ENCODE results near the gene CDH26.

The CDH26 gene

DNA sequence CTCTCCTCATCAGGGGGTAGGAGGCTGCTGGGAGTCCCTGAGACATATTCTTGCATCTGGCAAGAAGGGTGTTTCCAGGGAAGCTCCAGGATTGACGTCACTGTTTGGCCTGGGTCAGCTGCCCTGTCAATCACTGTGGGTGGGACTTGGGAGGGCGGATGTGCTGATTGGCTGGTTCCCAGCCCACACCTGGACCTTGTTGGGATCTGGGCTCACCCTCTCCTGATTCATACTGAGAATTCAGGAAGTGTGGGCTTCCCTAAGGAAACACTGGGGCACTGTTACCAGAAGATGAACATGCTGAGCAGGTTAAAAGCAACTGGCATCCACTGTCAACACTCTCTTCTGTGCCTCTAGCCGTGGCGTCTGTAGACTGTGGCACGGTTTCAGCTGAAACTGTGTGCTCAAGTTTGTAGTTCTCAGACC, 36.5 kb downstream of the CDH26 start:
- TF ChIP-seq, protein P1, sequence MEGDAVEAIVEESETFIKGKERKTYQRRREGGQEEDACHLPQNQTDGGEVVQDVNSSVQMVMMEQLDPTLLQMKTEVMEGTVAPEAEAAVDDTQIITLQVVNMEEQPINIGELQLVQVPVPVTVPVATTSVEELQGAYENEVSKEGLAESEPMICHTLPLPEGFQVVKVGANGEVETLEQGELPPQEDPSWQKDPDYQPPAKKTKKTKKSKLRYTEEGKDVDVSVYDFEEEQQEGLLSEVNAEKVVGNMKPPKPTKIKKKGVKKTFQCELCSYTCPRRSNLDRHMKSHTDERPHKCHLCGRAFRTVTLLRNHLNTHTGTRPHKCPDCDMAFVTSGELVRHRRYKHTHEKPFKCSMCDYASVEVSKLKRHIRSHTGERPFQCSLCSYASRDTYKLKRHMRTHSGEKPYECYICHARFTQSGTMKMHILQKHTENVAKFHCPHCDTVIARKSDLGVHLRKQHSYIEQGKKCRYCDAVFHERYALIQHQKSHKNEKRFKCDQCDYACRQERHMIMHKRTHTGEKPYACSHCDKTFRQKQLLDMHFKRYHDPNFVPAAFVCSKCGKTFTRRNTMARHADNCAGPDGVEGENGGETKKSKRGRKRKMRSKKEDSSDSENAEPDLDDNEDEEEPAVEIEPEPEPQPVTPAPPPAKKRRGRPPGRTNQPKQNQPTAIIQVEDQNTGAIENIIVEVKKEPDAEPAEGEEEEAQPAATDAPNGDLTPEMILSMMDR (conservative IDR thresholded peaks at IDR 0.05; ENCODE audit: low read length), result no peak
- no peak for DNase-seq (ENCODE audit: low read depth)

DNA sequence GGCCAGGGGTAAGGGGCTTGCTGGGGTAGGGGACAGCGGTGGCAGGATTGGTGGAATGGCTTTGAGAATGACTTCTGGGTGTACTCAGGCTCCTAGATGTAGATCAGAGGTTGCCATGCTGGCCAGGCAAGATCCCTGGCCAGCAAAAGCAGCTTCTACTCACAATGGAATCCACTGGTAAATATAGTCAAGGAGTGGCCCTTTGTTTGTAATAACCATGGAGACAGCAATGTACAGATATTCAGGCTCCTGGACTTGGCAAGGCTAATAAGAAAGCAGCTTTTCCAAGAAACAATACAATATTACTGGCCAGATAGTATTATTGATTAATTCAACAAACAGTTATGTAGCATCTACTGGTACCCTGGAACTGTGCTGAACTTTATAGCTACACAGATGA, 37.9 kb downstream of the CDH26 start:
- DNase-seq (ENCODE audit: low read depth), result no peak
- TF ChIP-seq, protein P1 (conservative IDR thresholded peaks at IDR 0.05; ENCODE audit: low read length), result no peak
- H3K4me3 ChIP-seq (ENCODE audit: low read length), result no peak overlapping the region

More for the DNA sequence above, 36.5 kb downstream of the CDH26 start:
- no peak overlapping the region for H3K4me3 ChIP-seq (ENCODE audit: low read length)

DNA sequence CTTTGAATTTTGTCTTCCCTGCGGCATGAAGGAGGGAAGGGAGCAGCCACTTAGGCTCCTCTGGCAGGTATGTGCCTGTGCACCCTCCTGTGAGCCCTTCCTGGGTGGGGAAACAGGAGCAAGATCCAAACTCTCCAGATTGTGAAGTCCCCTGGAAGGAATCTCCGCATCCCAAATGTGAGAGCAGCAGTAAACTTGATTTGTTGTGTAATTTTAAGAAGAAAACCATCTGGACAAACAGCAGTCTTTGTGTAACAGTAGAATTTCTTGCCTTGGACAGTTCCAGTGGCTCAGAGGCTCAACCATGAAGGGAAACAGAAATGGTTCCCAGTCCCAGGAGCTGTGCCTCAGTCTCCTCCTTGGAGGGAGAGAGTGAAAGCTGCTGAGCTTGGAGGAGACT, 39.7 kb downstream of the CDH26 start:
- TF ChIP-seq, protein P1 (conservative IDR thresholded peaks at IDR 0.05; ENCODE audit: low read length), result no peak
- DNase-seq (ENCODE audit: low read depth), result no peak
- H3K4me3 ChIP-seq (ENCODE audit: low read length), result no peak overlapping the region

DNA sequence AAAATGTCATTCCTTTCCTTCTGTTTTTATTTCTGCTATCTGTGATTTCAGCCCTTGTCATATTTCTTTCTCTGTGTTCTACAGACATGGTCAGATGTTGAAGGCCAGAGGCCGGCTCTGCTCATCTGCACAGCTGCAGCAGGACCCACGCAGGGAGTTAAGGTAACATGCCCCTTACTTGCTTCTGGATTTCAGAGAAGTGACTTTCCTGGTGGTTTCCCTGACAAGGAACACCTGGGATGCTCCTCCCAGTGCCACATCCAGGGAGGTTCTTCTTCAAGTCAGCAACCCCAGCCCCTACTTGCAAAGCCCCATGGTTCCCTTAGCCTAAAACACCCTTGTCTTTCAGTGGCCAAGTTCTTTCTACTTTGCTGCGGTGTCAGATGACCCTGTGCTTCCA, 41.3 kb downstream of the CDH26 start:
- TF ChIP-seq, protein P1 (conservative IDR thresholded peaks at IDR 0.05; ENCODE audit: low read length), result no peak
- no peak overlapping the region for H3K4me3 ChIP-seq (ENCODE audit: low read length)
- DNase-seq (ENCODE audit: low read depth), result no peak

DNA sequence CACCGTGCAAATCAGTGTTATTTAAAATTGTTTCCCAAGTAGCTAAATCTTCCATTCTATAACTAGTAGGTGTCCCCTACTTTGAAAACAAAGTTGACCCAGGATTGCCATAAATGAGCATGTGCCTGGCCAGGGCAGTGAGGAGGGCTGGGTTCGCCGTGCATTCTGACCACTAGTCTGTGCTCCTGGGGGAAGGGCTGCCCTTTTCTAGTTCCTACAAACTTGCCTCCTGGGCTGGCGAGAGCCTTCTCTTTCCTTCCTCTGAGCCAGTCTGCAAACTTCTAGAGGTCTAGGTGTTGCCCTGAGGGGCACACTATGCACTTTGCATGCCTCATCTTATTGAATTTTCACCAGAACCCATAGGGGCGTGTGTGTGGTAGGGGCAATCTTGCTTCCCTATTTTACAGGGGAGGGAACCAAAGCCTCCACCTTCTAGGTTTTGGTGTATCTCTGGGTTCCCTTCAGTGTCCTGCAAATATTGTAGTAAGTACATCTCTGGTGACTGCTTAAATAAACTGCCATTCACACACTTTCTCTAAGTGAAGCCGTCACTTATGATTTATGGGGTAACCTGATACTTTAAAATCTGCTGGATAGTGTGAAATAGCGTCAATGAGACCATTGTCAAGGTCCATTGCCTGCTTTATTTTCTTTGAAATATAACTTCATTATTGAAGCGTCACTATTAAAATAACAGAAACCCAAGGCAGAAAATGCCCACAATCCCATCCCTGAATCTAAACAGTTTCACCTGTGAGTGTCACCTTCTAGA, 42.2 kb downstream of the CDH26 start:
- DNase-seq (ENCODE audit: low read depth), result no peak
- TF ChIP-seq, protein P1 (conservative IDR thresholded peaks at IDR 0.05; ENCODE audit: low read length), result no peak

DNA sequence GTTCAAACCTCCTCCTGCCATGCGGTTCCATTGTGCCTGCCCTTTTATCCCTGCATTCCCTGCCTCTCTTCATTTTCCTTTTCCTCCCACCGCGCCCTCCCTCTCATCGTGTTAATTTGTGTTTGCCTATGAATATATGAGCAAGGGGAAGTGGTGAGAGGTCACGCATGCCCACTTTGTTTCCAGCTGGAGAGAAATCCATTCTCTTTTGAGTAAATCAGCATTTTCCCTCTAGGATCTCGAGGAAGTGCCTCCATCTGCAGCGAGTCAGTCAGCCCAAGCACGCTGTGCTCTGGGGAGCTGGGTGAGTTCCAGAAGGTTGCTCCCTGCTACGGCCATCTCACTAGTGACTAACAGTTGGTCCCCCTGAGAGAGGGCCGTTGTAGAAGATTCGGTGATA, 42.9 kb downstream of the CDH26 start:
- no peak for DNase-seq (ENCODE audit: low read depth)
- TF ChIP-seq, protein P1 (conservative IDR thresholded peaks at IDR 0.05; ENCODE audit: low read length), result no peak
- H3K4me3 ChIP-seq (ENCODE audit: low read length), result no peak overlapping the region

More for the DNA sequence above, 42.2 kb downstream of the CDH26 start:
- no peak overlapping the region for H3K4me3 ChIP-seq (ENCODE audit: low read length)

DNA sequence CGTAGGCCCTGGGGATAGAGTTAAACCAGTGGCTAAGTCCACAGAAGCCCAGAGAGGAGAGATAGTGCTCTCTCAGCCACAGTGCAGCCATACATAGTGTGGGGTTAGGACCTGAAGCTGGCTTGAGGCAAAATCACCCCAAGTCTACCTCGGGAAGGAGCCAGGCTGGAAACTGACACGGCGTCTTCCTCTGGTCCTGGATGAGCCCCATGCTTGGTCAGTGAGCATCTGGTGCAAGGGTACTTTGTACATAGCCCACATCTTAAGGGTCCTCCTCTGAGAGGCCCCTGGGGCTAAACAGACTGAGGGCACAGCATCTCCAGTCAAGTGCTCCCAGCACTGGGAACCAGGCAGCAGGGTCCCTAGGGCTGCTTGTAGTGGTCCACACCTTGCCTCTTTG, 45.6 kb downstream of the CDH26 start:
- DNase-seq (ENCODE audit: low read depth), result no peak
- H3K4me3 ChIP-seq (ENCODE audit: low read length), result no peak overlapping the region
- TF ChIP-seq, protein P1 (conservative IDR thresholded peaks at IDR 0.05; ENCODE audit: low read length), result no peak
